ENCODE results near the gene MAD1L1. TPM values are rescaled to one million over a fixed set of nuclear protein-coding genes. Genes with fewer than 3 reads are reported as not detected.

Gene MAD1L1
- total and polyA plus RNA-seq, 2 of the 4 experiments (the other 2 are of a cell fraction): 29.0 to 40.9 TPM

- intact Hi-C loops (cut with micrococcal nuclease): no loop called here
Measured at GRCh38 chr7:1920266-1920681, 312.5 kb downstream of the MAD1L1 start.

More at GRCh38 chr7:1920266-1920681, 312.5 kb downstream of the MAD1L1 start:
- TF ChIP-seq SMC3 (IDR thresholded peaks at IDR 0.05; ENCODE audit: low read depth, low read length): no peak
- no peak for TF ChIP-seq ELK1 (IDR thresholded peaks at IDR 0.05; ENCODE audit: borderline replicate concordance, low read depth, low read length)
- no peak for TF ChIP-seq RAD21 (IDR thresholded peaks at IDR 0.05; ENCODE audit: low read length)
- Histone ChIP-seq H3K36me3 (ENCODE audit: control insufficient read depth, insufficient read depth, low read length) (no peaks in the 10 kb centered on the region), H3K4me3 (ENCODE audit: insufficient read depth, low read depth, low read length) (no peak overlapping the region), H3K56ac (ENCODE audit: extremely low read depth, insufficient read depth, low read length) (no peak overlapping the region), H4K91ac (ENCODE audit: insufficient read depth, low read depth, low read length) (no peak overlapping the region), H3K14ac (replicated peaks; ENCODE audit: low read depth, low read length) (no peak overlapping the region), H2AK9ac (replicated peaks; ENCODE audit: low read depth, low read length, poor library complexity) (peak overlapping the region; percentile 23), H3K9ac (ENCODE audit: low read depth, low read length) (no peak overlapping the region), H3K79me1 (ENCODE audit: low read depth in 1 of 2, low read length in 2 of 2) (peaks cover 0 to 10% of the 10 kb centered on the region in 2 experiments; a peak in 1 of 4 replicates), H3K4ac (ENCODE audit: low read depth, low read length) (no peak overlapping the region), H3K18ac (ENCODE audit: low read depth, low read length) (no peak overlapping the region), H2BK15ac (ENCODE audit: low read depth, low read length) (no peak overlapping the region), H3K27ac (ENCODE audit: insufficient read depth, low read length) (no peak overlapping the region), H2BK5ac (ENCODE audit: low read depth, low read length, poor library complexity, severe bottlenecking) (no peak overlapping the region), H3K9me3 (ENCODE audit: control insufficient read depth, insufficient read depth, low read length) (no peaks in the 10 kb centered on the region), H4K5ac (ENCODE audit: low read depth, low read length) (no peak overlapping the region), H3K27me3 (ENCODE audit: control insufficient read depth, insufficient read depth, low read length) (no peaks in the 10 kb centered on the region), H3K9me1 (ENCODE audit: insufficient read depth, low read length) (peaks cover 12% of the 10 kb centered on the region; the same call in 1 of the 2 replicates), H2AFZ (replicated peaks; ENCODE audit: low read length, poor library complexity) (peak overlapping the region; percentile 44), H3K4me1 (ENCODE audit: control insufficient read depth, insufficient read depth, low read length) (peaks cover 8% of the 10 kb centered on the region; the same call in 1 of the 2 replicates), H3K23ac (ENCODE audit: low read depth, low read length) (no peak overlapping the region), H4K8ac (ENCODE audit: low read depth in 2 of 2, low read length in 2 of 2) (no peak overlapping the region), H2BK120ac (ENCODE audit: low read depth, low read length) (no peak overlapping the region), H3K4me2 (ENCODE audit: low read depth, low read length) (no peak overlapping the region), H2AK5ac (ENCODE audit: low read depth, low read length) (no peak overlapping the region), H4K20me1 (ENCODE audit: insufficient read depth, low read length) (no peaks in the 10 kb centered on the region; the same call in none of the 2 replicates), H2BK20ac (ENCODE audit: low read depth, low read length) (no peak overlapping the region)
- in situ Hi-C loops (cut with MboI; ENCODE audit: low sequenced_read_pairs) (no loop called here), dilution Hi-C loops (cut with HindIII; ENCODE audit: low sequenced_read_pairs, unreplicated experiment) (no loop called here)
- ATAC-seq (ENCODE audit: low read depth) (peak; percentile 22; the same call in 1 of the 2 replicates), DNase-seq (no peak)
- 77% methylated on average over 4 of the region's 20 CpGs; no CpG with 5 or more reads in 1 of the 2 experiments for WGBS, 2 experiments (ENCODE audit: extremely low coverage in 2 of 2, insufficient read length in 1 of 2)
- ChIA-PET CTCF (no interaction called here), POLR2A (ENCODE audit: unreplicated experiment) (no interaction called here)
- no TSS peak for BruUV-seq (replicated peaks)
